Lung (tissue), 12 donors: ENCODE measurements around the gene PRKN. TPM values are rescaled to one million over a fixed set of nuclear protein-coding genes. Genes with fewer than 3 reads are reported as not detected.

Source experiments
- ATAC-seq: fragments of 200-7000 bp; cut with Tn5 transposase; one replicate; pipeline ENCODE4 v1.9.1; 2020; ENCODE audit warnings: moderate number of reproducible peaks; ENCODE audit not compliant: insufficient read depth, low FRiP score
- DNase-seq, 3 donors: peaks; one replicate each; pipeline ENCODE4 v3.0.0-alpha.2; 2013 to 2017
- H3K27ac ChIP-seq, 2 donors: one replicate each; pipeline ENCODE4 v1.5.1; 2013; ENCODE audit warnings: mild to moderate bottlenecking in 2 of 2, moderate library complexity in 2 of 2, control low read depth in 1 of 2, inconsistent platforms in 1 of 2, low read depth in 1 of 2, low read length in 1 of 2
- H3K27me3 ChIP-seq, 3 donors: one replicate each; pipeline ENCODE4 v1.5.1; 2013; ENCODE audit warnings: low read length in 2 of 3; ENCODE audit not compliant: control insufficient read depth in 3 of 3, insufficient read depth in 3 of 3
- H3K36me3 ChIP-seq, 4 donors: one replicate each; pipeline ENCODE4 v1.5.1; 2013; ENCODE audit warnings: low read length in 4 of 4, mild to moderate bottlenecking in 1 of 4, moderate library complexity in 1 of 4; ENCODE audit not compliant: control insufficient read depth in 4 of 4, insufficient read depth in 4 of 4
- H3K4me1 ChIP-seq, 5 donors: one replicate each; pipeline ENCODE4 v1.5.1; 2013; ENCODE audit warnings: low read length in 5 of 5, mild to moderate bottlenecking in 2 of 5, moderate library complexity in 1 of 5; ENCODE audit not compliant: control insufficient read depth in 5 of 5, insufficient read depth in 5 of 5
- H3K4me3 ChIP-seq: one replicate; pipeline ENCODE4 v1.5.1; 2013; ENCODE audit warnings: mild to moderate bottlenecking, control low read depth, moderate library complexity
- H3K9ac ChIP-seq, 2 donors: one replicate each; pipeline ENCODE4 v1.5.1; 2013; ENCODE audit warnings: low read length in 2 of 2, control low read depth in 1 of 2; ENCODE audit not compliant: insufficient read depth in 1 of 2
- H3K9me3 ChIP-seq, 4 donors: one replicate each; pipeline ENCODE4 v1.5.1; 2013; ENCODE audit warnings: low read length in 3 of 4, mild to moderate bottlenecking in 1 of 4, moderate library complexity in 1 of 4; ENCODE audit not compliant: control insufficient read depth in 4 of 4, insufficient read depth in 3 of 4
- CTCF ChIP-seq: IDR thresholded peaks from 2 replicates; pipeline ENCODE4 v1.5.1; 2012; ENCODE audit warnings: mild to moderate bottlenecking; ENCODE audit errors: control extremely low read depth, extremely low read depth
- WGBS, 2 donors: extraction: QIAGEN DNeasy Blood & Tissue Kit; methylation state at CpG; one replicate each; pipeline ENCODE4 v1.1.7; 2013; 5-methylcytosine and 5-hydroxymethylcytosine counted together
- polyA plus RNA-seq, 2 donors: library from polyadenylated mRNA; stranded (reverse); fragments of 200-250 nt; gene quantifications; one replicate each; pipeline ENCODE4 v1.2.1, GENCODE V29; 2013
- total RNA-seq, 2 donors: library from RNA; depleted of rRNA in 1 of 2; stranded (reverse); fragments of >200 nt in 1 of 2; gene quantifications; one replicate each; pipeline ENCODE4 v1.2.1, GENCODE V29; 2014 to 2021
- donor health status: control.
- donor health status: control.
- donor health status: Bipolar disorder and iron deficiency.
- donor health status: healthy.
- donor health status: DM: yes; HTN: yes; CAD: no.

Gene PRKN
- total and polyA plus RNA-seq, 4 donors: 0.27 to 11.2 (median 3.1) TPM

GRCh38 chr6:161901740-161902426 is 825.7 kb downstream of the PRKN start:
- Histone ChIP-seq H3K9me3 (no peaks in the 10 kb centered on the region), H3K9ac (no peak overlapping the region), H3K27ac (no peak overlapping the region), H3K36me3 (no peaks in the 10 kb centered on the region), H3K4me3 (no peak overlapping the region), H3K4me1 (no peaks in the 10 kb centered on the region), H3K27me3 (no peaks in the 10 kb centered on the region)
- 65 to 78% methylated on average over 16 of the region's 16 CpGs for WGBS, 2 donors
- no peak for ATAC-seq
- DNase-seq: no peak
- TF ChIP-seq CTCF: no peak

GRCh38 chr6:161894436-161894835 is 833.1 kb downstream of the PRKN start:
- H3K4me1 ChIP-seq: peaks cover 0 to 19% (median 0%) of the 10 kb centered on the region in 5 donors
- ATAC-seq (no peak), DNase-seq (no peak)
- TF ChIP-seq CTCF: no peak
- no peaks in the 10 kb centered on the region for H3K27me3 ChIP-seq
- no peak overlapping the region for H3K27ac ChIP-seq
- no peak overlapping the region for H3K4me3 ChIP-seq
- no peaks in the 10 kb centered on the region for H3K9me3 ChIP-seq
- no peak overlapping the region for H3K9ac ChIP-seq
- no peaks in the 10 kb centered on the region for H3K36me3 ChIP-seq
- 61 to 72% methylated on average over 6 of the region's 6 CpGs for WGBS, 2 donors

GRCh38 chr6:161891542-161891941 is 836.0 kb downstream of the PRKN start:
- no peaks in the 10 kb centered on the region for H3K36me3 ChIP-seq
- H3K9me3 ChIP-seq: no peaks in the 10 kb centered on the region
- DNase-seq (no peak), ATAC-seq (no peak)
- H3K27me3 ChIP-seq: no peaks in the 10 kb centered on the region
- no peak overlapping the region for H3K27ac ChIP-seq
- peaks cover 0 to 19% (median 0%) of the 10 kb centered on the region in 5 donors for H3K4me1 ChIP-seq
- no peak overlapping the region for H3K4me3 ChIP-seq
- 76 to 83% methylated on average over 2 of the region's 2 CpGs for WGBS, 2 donors
- H3K9ac ChIP-seq: no peak overlapping the region
- no peak for TF ChIP-seq CTCF
